Measurements from ENCODE around the gene AGTRAP.

AGTRAP gene

DNA sequence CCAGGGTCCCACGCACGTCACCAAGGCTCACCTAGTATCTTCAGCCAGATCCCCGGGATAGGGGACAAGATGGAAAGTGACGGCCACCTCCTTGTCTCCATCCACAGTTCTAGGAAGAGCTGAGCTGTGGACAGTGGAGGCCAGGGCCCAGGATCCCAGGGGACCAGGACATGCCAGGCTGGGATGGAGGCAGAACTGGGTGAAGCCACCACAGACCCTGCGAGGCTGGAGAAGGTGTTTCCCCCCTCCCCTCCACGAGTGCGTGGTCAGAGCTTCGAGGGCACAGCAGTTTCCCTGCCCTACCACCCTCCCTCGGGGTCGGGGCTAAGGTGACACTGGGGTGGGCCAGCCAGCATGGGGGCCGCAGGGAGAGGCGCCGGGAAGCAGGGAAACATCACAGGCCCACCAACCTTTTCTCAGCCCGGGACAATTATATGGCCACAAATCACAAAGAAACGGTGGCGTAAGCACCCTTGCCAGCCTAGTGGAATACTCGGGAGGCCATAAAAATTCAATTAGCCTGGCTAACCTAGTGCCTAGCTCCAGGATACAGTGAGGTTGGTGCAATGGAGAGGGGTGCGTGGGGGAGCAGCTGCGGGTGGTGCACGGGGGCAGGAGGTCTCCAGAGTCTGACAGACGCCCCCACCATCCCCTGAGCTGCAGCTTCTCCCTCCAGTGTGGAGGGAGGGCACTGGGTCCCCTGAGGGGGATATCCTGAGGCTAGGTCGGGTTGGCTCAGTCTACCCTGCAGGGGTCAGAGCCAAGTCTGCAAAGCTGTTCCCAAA is 31.1 kb upstream of the AGTRAP start:
- Histone ChIP-seq H3K18ac (ENCODE audit: low read depth in 1 of 2, low read length in 2 of 2) (no peak overlapping the region), H2BK120ac (ENCODE audit: low read depth, low read length) (no peak overlapping the region), H3K27ac (ENCODE audit: low read length, poor library complexity, severe bottlenecking) (no peak overlapping the region), H3K27me3 (ENCODE audit: control insufficient read depth in 1 of 2, insufficient read depth in 1 of 2, low read length in 2 of 2) (peaks cover 46 to 92% of the 10 kb centered on the region in 2 experiments), H3K4me3 (ENCODE audit: insufficient read depth in 1 of 2, low read depth in 1 of 2, low read length in 2 of 2) (no peak overlapping the region), H3K9ac (ENCODE audit: low read length) (no peak overlapping the region), H3K79me1 (replicated peaks; ENCODE audit: low read length, poor library complexity, severe bottlenecking) (no peaks in the 10 kb centered on the region), H3K9me3 (ENCODE audit: control insufficient read depth, low read length) (no peaks in the 10 kb centered on the region), H2BK5ac (ENCODE audit: low read depth, low read length, poor library complexity, severe bottlenecking) (no peak overlapping the region), H3K4me1 (ENCODE audit: control insufficient read depth, insufficient read depth, low read depth, low read length) (no peaks in the 10 kb centered on the region), H4K91ac (ENCODE audit: low read length) (no peak overlapping the region), H2AFZ (ENCODE audit: low read depth, low read length) (no peak overlapping the region), H2AK5ac (ENCODE audit: low read length, severe bottlenecking) (no peak overlapping the region), H4K8ac (ENCODE audit: low read length) (no peak overlapping the region), H2BK15ac (ENCODE audit: low read depth, poor library complexity, severe bottlenecking) (no peak overlapping the region), H3K4ac (ENCODE audit: low read depth in 1 of 2, low read length in 2 of 2) (no peak overlapping the region), H2BK12ac (ENCODE audit: low read length in 2 of 2) (no peak overlapping the region), H3K23ac (ENCODE audit: low read length in 2 of 2) (no peak overlapping the region), H3K4me2 (ENCODE audit: low read length, poor library complexity, severe bottlenecking) (no peak overlapping the region), H3K36me3 (ENCODE audit: control insufficient read depth in 1 of 2, insufficient read depth in 2 of 2, low read depth in 1 of 2, low read length in 2 of 2) (no peaks in the 10 kb centered on the region), H3K14ac (ENCODE audit: low read length in 2 of 2) (no peak overlapping the region)
- no peak for DNase-seq
- WGBS = 67% methylated on average over 21 of the region's 22 CpGs

DNA sequence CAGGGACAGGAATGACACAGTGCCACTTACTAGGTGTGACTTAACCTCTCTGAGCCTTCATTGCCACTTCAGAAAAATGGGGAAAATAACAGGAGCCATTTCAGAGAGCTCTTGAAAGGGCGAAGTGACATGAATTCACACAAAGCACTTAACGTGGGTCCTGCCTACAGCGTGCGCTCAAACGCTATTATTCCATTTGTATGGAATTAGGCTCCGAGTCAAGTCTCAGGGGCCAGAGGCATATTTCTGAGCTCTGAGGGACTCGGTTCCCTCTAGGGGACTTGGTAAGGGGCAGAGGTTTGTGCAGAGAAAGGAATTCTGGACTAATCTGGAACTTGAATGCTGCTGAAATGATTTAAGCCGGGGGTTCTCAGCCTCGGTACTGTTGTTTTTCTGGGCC is 30.3 kb upstream of the AGTRAP start:
- H4K8ac ChIP-seq (ENCODE audit: low read length) = no peak overlapping the region
- no peak overlapping the region for H3K18ac ChIP-seq (ENCODE audit: low read depth in 1 of 2, low read length in 2 of 2)
- no peak overlapping the region for H3K4me3 ChIP-seq (ENCODE audit: insufficient read depth in 1 of 2, low read depth in 1 of 2, low read length in 2 of 2)
- H3K4me1 ChIP-seq (ENCODE audit: control insufficient read depth, insufficient read depth, low read depth, low read length) = no peaks in the 10 kb centered on the region
- no peak overlapping the region for H3K14ac ChIP-seq (ENCODE audit: low read length in 2 of 2)
- DNase-seq = no peak
- no peak overlapping the region for H2AFZ ChIP-seq (ENCODE audit: low read depth, low read length)
- H2BK120ac ChIP-seq (ENCODE audit: low read depth, low read length) = no peak overlapping the region
- H2AK5ac ChIP-seq (ENCODE audit: low read length, severe bottlenecking) = no peak overlapping the region
- H3K4ac ChIP-seq (ENCODE audit: low read depth in 1 of 2, low read length in 2 of 2) = no peak overlapping the region
- H2BK5ac ChIP-seq (ENCODE audit: low read depth, low read length, poor library complexity, severe bottlenecking) = no peak overlapping the region
- H2BK15ac ChIP-seq (ENCODE audit: low read depth, poor library complexity, severe bottlenecking) = no peak overlapping the region
- H3K4me2 ChIP-seq (ENCODE audit: low read length, poor library complexity, severe bottlenecking) = no peak overlapping the region
- H4K91ac ChIP-seq (ENCODE audit: low read length) = no peak overlapping the region
- no peaks in the 10 kb centered on the region for H3K9me3 ChIP-seq (ENCODE audit: control insufficient read depth, low read length)
- peaks cover 44 to 90% of the 10 kb centered on the region in 2 experiments for H3K27me3 ChIP-seq (ENCODE audit: control insufficient read depth in 1 of 2, insufficient read depth in 1 of 2, low read length in 2 of 2)
- 78% methylated on average over 9 of the region's 9 CpGs for WGBS
- H3K27ac ChIP-seq (ENCODE audit: low read length, poor library complexity, severe bottlenecking) = no peak overlapping the region
- no peak overlapping the region for H3K9ac ChIP-seq (ENCODE audit: low read length)
- no peaks in the 10 kb centered on the region for H3K36me3 ChIP-seq (ENCODE audit: control insufficient read depth in 1 of 2, insufficient read depth in 2 of 2, low read depth in 1 of 2, low read length in 2 of 2)
- H2BK12ac ChIP-seq (ENCODE audit: low read length in 2 of 2) = no peak overlapping the region
- H3K79me1 ChIP-seq (replicated peaks; ENCODE audit: low read length, poor library complexity, severe bottlenecking) = no peaks in the 10 kb centered on the region
- no peak overlapping the region for H3K23ac ChIP-seq (ENCODE audit: low read length in 2 of 2)

DNA sequence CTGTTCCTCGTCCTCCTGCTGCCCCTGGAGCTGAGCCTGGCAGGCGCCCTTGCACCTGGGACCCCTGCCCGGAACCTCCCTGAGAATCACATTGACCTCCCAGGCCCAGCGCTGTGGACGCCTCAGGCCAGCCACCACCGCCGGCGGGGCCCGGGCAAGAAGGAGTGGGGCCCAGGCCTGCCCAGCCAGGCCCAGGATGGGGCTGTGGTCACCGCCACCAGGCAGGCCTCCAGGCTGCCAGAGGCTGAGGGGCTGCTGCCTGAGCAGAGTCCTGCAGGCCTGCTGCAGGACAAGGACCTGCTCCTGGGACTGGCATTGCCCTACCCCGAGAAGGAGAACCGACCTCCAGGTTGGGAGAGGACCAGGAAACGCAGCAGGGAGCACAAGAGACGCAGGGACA is 29.6 kb upstream of the AGTRAP start:
- Histone ChIP-seq H3K4me3 (ENCODE audit: insufficient read depth in 1 of 2, low read depth in 1 of 2, low read length in 2 of 2) (no peak overlapping the region), H2BK5ac (ENCODE audit: low read depth, low read length, poor library complexity, severe bottlenecking) (no peak overlapping the region), H2BK15ac (ENCODE audit: low read depth, poor library complexity, severe bottlenecking) (no peak overlapping the region), H3K4me1 (ENCODE audit: control insufficient read depth, insufficient read depth, low read depth, low read length) (no peaks in the 10 kb centered on the region), H3K9ac (ENCODE audit: low read length) (no peak overlapping the region), H3K4me2 (ENCODE audit: low read length, poor library complexity, severe bottlenecking) (no peak overlapping the region), H3K18ac (ENCODE audit: low read depth in 1 of 2, low read length in 2 of 2) (no peak overlapping the region), H3K27me3 (ENCODE audit: control insufficient read depth in 1 of 2, insufficient read depth in 1 of 2, low read length in 2 of 2) (peaks cover 39 to 87% of the 10 kb centered on the region in 2 experiments), H3K23ac (ENCODE audit: low read length in 2 of 2) (no peak overlapping the region), H2AK5ac (ENCODE audit: low read length, severe bottlenecking) (no peak overlapping the region), H3K27ac (ENCODE audit: low read length, poor library complexity, severe bottlenecking) (no peak overlapping the region), H3K9me3 (ENCODE audit: control insufficient read depth, low read length) (no peaks in the 10 kb centered on the region), H2BK120ac (ENCODE audit: low read depth, low read length) (no peak overlapping the region), H2BK12ac (ENCODE audit: low read length in 2 of 2) (no peak overlapping the region), H4K91ac (ENCODE audit: low read length) (no peak overlapping the region), H2AFZ (ENCODE audit: low read depth, low read length) (no peak overlapping the region), H3K4ac (ENCODE audit: low read depth in 1 of 2, low read length in 2 of 2) (no peak overlapping the region), H3K14ac (ENCODE audit: low read length in 2 of 2) (no peak overlapping the region), H3K36me3 (ENCODE audit: control insufficient read depth in 1 of 2, insufficient read depth in 2 of 2, low read depth in 1 of 2, low read length in 2 of 2) (no peaks in the 10 kb centered on the region), H4K8ac (ENCODE audit: low read length) (no peak overlapping the region), H3K79me1 (replicated peaks; ENCODE audit: low read length, poor library complexity, severe bottlenecking) (no peaks in the 10 kb centered on the region)
- DNase-seq = no peak
- 88% methylated on average over 14 of the region's 14 CpGs for WGBS

- Histone ChIP-seq H3K18ac (ENCODE audit: low read depth in 1 of 2, low read length in 2 of 2) (no peak overlapping the region), H3K4me2 (ENCODE audit: low read length, poor library complexity, severe bottlenecking) (no peak overlapping the region), H3K36me3 (ENCODE audit: control insufficient read depth in 1 of 2, insufficient read depth in 2 of 2, low read depth in 1 of 2, low read length in 2 of 2) (no peaks in the 10 kb centered on the region), H3K27ac (ENCODE audit: low read length, poor library complexity, severe bottlenecking) (no peak overlapping the region), H2AFZ (ENCODE audit: low read depth, low read length) (no peak overlapping the region), H3K4me1 (ENCODE audit: control insufficient read depth, insufficient read depth, low read depth, low read length) (no peaks in the 10 kb centered on the region), H3K79me1 (replicated peaks; ENCODE audit: low read length, poor library complexity, severe bottlenecking) (no peaks in the 10 kb centered on the region), H3K14ac (ENCODE audit: low read length in 2 of 2) (no peak overlapping the region), H2BK5ac (ENCODE audit: low read depth, low read length, poor library complexity, severe bottlenecking) (no peak overlapping the region), H3K4ac (ENCODE audit: low read depth in 1 of 2, low read length in 2 of 2) (no peak overlapping the region), H2BK12ac (ENCODE audit: low read length in 2 of 2) (no peak overlapping the region), H3K27me3 (ENCODE audit: control insufficient read depth in 1 of 2, insufficient read depth in 1 of 2, low read length in 2 of 2) (peaks cover 45 to 85% of the 10 kb centered on the region in 2 experiments), H2AK5ac (ENCODE audit: low read length, severe bottlenecking) (no peak overlapping the region), H2BK120ac (ENCODE audit: low read depth, low read length) (no peak overlapping the region), H3K23ac (ENCODE audit: low read length in 2 of 2) (no peak overlapping the region), H2BK15ac (ENCODE audit: low read depth, poor library complexity, severe bottlenecking) (no peak overlapping the region), H3K9me3 (ENCODE audit: control insufficient read depth, low read length) (no peaks in the 10 kb centered on the region), H3K9ac (ENCODE audit: low read length) (no peak overlapping the region), H4K91ac (ENCODE audit: low read length) (no peak overlapping the region), H3K4me3 (ENCODE audit: insufficient read depth in 1 of 2, low read depth in 1 of 2, low read length in 2 of 2) (no peak overlapping the region), H4K8ac (ENCODE audit: low read length) (no peak overlapping the region)
- DNase-seq = no peak
- WGBS = 80% methylated on average over 16 of the region's 17 CpGs
Measured at GRCh38 chr1:11707621-11708276, 28.2 kb upstream of the AGTRAP start.
